ENCODE measurements around the gene TMEM92.

GRCh38 chr17:50260501-50260911 lies 13.8 kb upstream of the TMEM92 start:
- TF ChIP-seq EZH2phosphoT487 (IDR thresholded peaks at IDR 0.05; ENCODE audit: low read depth), result no peak
- no peak for TF ChIP-seq CTCF (IDR thresholded peaks at IDR 0.05; ENCODE audit: low read depth, low read length)

All from OCI-LY3 (cell line).